BJ (cell line): Measurements from ENCODE around the gene CCDC17. TPM values are rescaled to one million over a fixed set of nuclear protein-coding genes. Genes with fewer than 3 reads are reported as not detected.

ENCODE experiments used
- CTCF ChIA-PET: fragments of 350-600 bp; formaldehyde crosslinking; extraction: SDS; loops from one replicate; lab custom pipeline; 2021; ENCODE audit warnings: antibody characterized with exemption, inconsistent platforms; lab: Yijun Ruan, JAX
- POLR2A ChIA-PET: fragments of 300-600 bp; sonication (Branson Sonifier 250); formaldehyde crosslinking; extraction: SDS; loops from one replicate; lab custom pipeline; 2021; ENCODE audit warnings: antibody characterized with exemption; lab: Charles Lee
- DNase-seq: peaks from one replicate; pipeline ENCODE4 v3.0.0-alpha.2; 2011; ENCODE audit warnings: low read depth
- H3K27me3 ChIP-seq: 2 replicates; pipeline ENCODE4 v1.6.0; 2011; ENCODE audit warnings: low read length; ENCODE audit not compliant: control insufficient read depth, insufficient read depth
- H3K36me3 ChIP-seq: 2 replicates; pipeline ENCODE4 v1.5.1; 2011; ENCODE audit warnings: low read length; ENCODE audit not compliant: control insufficient read depth, insufficient read depth
- H3K4me3 ChIP-seq: 2 replicates; pipeline ENCODE4 v1.5.1; 2011; ENCODE audit warnings: low read depth, mild to moderate bottlenecking, control low read depth, low read length
- CTCF ChIP-seq: IDR thresholded peaks from 2 replicates; pipeline ENCODE4 v1.5.1; 2011; ENCODE audit warnings: low read depth, mild to moderate bottlenecking, control low read depth, inconsistent platforms, low read length, moderate library complexity; ENCODE audit not compliant: insufficient read depth
- polyA plus RNA-seq: library from polyadenylated mRNA; depleted of rRNA; stranded (reverse); fragments of >200 nt; gene quantifications from 2 replicates; pipeline ENCODE4 v1.2.3, GENCODE V29; 2011

Gene CCDC17
- polyA plus RNA-seq, 1 experiment = 0.29 TPM

GRCh38 chr1:45620588-45621500 is 3.0 kb downstream of the CCDC17 start:
- CTCF ChIA-PET = interaction anchor here (0.7 kb wide), 1 partner anchor 10 kb away, joined by 3 read pairs; no protein-coding TSS in a partner anchor
- no peak for TF ChIP-seq CTCF
- Histone ChIP-seq H3K36me3 (peaks cover 14% of the 10 kb centered on the region), H3K4me3 (no peak overlapping the region), H3K27me3 (no peaks in the 10 kb centered on the region)
- DNase-seq = no peak
- POLR2A ChIA-PET = no interaction called here

- H3K36me3 ChIP-seq = peaks cover 16% of the 10 kb centered on the region
- ChIA-PET CTCF (no interaction called here), POLR2A (no interaction called here)
- DNase-seq = no peak
- no peaks in the 10 kb centered on the region for H3K27me3 ChIP-seq
- TF ChIP-seq CTCF = no peak
- no peak overlapping the region for H3K4me3 ChIP-seq
Observed at GRCh38 chr1:45619149-45619921, 4.5 kb downstream of the CCDC17 start.

- no peak for TF ChIP-seq CTCF
- no peak for DNase-seq
- CTCF ChIA-PET = no interaction called here
- Histone ChIP-seq H3K27me3 (no peaks in the 10 kb centered on the region), H3K4me3 (no peak overlapping the region), H3K36me3 (peaks cover 16% of the 10 kb centered on the region)
- POLR2A ChIA-PET = no interaction called here
Observed at GRCh38 chr1:45617618-45618017, 6.2 kb downstream of the CCDC17 start.

GRCh38 chr1:45615885-45616284 is 8.0 kb downstream of the CCDC17 start:
- ChIA-PET POLR2A (no interaction called here), CTCF (no interaction called here)
- peaks cover 16% of the 10 kb centered on the region for H3K36me3 ChIP-seq
- H3K4me3 ChIP-seq = no peak overlapping the region
- no peak for TF ChIP-seq CTCF
- DNase-seq = no peak
- no peaks in the 10 kb centered on the region for H3K27me3 ChIP-seq

- Histone ChIP-seq H3K36me3 (peaks cover 13% of the 10 kb centered on the region), H3K27me3 (no peaks in the 10 kb centered on the region), H3K4me3 (no peak overlapping the region)
- TF ChIP-seq CTCF = no peak
- no peak for DNase-seq
- POLR2A ChIA-PET = no interaction called here
- CTCF ChIA-PET = no interaction called here
Observed at GRCh38 chr1:45612941-45613579, 10.8 kb downstream of the CCDC17 start.
